DMS153 treated with DMSO at 0.1 percent for 48 hours (cell line): ENCODE results near the gene DISP2.

Source experiments
- DNase-seq: peaks from one replicate; lab custom pipeline; 2025; ENCODE audit not compliant: unreplicated experiment; lab: John Stamatoyannopoulos, UW

DISP2 gene

GRCh38 chr15:40361640-40362039 lies 3.6 kb downstream of the DISP2 start:
- DNase-seq, result no peak

DNA sequence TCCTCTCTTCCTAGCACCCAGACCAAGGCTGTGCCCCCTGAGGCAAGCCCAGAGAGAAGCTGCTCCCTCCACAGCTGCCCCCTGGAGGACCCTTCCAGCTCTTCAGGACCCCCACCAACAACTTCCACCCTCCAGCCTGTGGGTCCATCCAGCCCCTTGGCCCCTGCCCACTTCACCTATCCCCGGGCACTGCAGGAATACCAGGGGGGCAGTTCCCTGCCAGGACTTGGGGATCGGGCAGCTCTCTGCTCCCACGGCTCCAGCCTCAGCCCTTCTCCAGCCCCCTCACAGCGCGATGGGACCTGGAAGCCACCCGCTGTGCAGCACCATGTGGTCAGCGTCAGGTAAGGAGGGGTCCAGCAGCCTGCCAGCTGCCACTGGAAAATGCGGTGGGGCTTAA lies 5.6 kb downstream of the DISP2 start:
- DNase-seq, result no peak

- no peak for DNase-seq
Observed at GRCh38 chr15:40364251-40364650, 6.2 kb downstream of the DISP2 start.

DNA sequence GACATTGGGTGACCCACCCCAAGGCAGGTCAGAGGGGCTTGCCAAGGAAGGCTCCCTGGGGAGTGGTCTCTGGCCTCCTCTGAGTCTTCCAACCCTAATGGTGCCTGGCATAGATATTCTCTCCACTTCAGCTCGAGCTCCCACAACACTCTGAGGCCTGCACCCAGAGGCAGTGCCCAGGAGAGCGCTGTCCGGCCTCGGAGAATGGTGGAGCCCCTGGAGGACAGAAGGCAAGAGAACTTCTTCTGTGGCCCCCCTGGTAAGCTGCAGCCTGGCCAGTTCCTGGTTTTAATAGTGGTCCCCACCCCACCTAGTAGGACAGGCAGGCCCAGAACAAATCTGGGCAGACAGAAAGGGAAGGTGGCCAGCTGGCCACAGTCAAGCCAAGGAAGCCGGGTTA lies 7.0 kb downstream of the DISP2 start:
- DNase-seq, result no peak

GRCh38 chr15:40365624-40366456 lies 7.8 kb downstream of the DISP2 start:
- DNase-seq, result no peak

- DNase-seq, result no peak
Observed at GRCh38 chr15:40366457-40367370, 8.7 kb downstream of the DISP2 start.

- DNase-seq, result no peak
Observed at GRCh38 chr15:40367371-40367685, 9.3 kb downstream of the DISP2 start.

DNA sequence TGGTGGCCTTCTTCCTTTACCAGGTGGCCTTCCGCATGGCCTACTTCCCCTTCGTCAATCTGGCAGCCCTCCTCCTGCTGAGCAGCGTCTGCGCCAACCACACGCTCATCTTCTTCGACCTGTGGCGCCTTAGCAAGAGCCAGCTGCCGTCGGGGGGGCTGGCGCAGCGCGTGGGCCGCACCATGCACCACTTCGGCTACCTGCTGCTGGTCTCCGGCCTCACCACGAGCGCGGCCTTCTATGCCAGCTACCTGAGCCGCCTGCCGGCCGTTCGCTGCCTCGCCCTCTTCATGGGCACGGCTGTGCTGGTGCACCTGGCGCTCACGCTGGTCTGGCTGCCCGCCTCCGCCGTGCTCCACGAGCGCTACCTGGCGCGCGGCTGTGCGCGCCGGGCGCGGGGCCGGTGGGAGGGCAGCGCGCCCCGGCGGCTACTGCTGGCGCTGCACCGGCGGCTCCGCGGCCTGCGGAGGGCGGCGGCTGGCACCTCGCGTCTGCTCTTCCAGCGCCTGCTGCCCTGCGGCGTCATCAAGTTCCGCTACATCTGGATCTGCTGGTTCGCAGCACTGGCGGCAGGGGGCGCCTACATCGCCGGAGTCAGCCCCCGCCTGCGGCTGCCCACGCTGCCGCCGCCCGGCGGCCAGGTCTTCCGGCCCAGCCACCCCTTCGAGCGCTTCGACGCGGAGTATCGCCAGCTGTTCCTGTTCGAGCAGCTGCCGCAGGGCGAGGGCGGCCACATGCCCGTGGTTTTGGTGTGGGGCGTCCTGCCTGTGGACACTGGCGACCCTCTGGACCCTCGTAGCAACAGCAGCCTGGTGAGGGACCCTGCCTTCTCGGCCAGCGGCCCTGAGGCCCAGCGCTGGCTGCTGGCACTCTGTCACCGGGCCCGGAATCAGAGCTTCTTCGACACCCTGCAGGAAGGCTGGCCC lies 9.9 kb downstream of the DISP2 start:
- DNase-seq, result peak; percentile 64

DNA sequence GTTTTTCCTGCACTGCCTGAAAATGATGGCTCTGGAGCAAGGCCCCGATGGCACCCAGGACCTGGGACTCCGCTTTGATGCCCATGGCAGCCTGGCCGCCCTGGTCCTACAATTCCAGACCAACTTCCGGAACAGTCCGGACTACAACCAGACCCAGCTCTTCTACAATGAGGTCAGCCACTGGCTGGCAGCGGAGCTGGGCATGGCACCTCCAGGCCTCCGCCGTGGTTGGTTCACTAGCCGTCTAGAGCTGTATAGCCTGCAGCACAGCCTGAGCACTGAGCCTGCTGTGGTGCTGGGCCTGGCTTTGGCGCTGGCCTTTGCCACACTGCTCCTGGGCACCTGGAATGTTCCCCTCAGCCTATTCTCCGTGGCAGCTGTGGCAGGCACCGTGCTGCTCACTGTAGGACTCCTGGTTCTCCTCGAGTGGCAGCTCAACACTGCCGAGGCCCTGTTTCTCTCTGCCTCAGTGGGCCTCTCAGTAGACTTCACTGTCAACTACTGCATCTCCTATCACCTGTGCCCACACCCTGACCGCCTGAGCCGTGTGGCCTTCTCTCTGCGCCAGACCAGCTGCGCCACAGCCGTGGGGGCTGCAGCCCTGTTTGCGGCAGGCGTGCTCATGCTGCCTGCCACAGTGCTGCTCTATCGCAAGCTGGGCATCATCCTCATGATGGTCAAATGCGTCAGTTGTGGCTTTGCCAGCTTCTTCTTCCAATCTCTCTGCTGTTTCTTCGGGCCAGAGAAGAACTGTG lies 10.9 kb downstream of the DISP2 start:
- no peak for DNase-seq

- DNase-seq, result no peak
Observed at GRCh38 chr15:40369474-40369869, 11.5 kb downstream of the DISP2 start.

- DNase-seq, result no peak
Observed at GRCh38 chr15:40369971-40370370, 12.0 kb downstream of the DISP2 start.

DNA sequence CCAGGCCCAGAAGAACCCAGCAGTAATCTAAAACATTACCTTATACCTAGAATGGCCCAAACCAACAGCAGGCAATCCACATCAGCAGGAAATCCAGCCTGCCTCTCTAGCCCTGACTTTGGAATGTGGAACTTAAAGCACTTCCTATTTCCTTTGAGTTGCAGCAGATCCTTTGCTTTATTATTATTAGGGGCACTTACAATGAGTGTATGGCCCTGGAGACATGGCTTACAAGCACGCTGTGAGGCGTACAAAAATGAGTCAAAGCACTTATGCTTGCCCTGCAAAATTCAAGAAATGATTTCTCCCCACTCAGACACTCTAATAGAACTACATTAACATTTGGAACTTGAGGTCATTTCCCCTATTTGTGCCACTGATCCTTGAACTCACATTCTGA lies 15.0 kb downstream of the DISP2 start:
- no peak for DNase-seq

DNA sequence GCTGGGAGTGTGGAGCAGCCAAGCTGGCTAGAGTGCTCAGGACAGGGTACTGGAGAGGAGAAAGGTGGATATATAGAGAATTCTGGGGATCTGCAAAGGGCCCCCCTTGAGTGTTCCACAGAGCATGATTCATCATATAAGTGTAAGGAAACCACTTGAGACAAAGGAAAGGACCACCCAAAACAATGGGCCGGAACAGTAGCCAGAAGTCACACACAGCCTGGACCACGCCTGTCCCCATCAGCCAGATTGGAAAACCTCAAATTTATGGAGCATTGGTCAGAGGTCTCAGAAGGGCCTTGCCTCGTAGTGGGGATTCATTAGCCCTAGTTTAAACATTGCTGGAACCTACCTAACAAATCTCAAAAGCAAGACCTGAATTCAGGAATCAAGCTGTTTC lies 19.6 kb downstream of the DISP2 start:
- DNase-seq, result no peak

- no peak for DNase-seq
Observed at GRCh38 chr15:40379374-40379773, 21.4 kb downstream of the DISP2 start.

- DNase-seq, result no peak
Observed at GRCh38 chr15:40379853-40380252, 21.8 kb downstream of the DISP2 start.

DNA sequence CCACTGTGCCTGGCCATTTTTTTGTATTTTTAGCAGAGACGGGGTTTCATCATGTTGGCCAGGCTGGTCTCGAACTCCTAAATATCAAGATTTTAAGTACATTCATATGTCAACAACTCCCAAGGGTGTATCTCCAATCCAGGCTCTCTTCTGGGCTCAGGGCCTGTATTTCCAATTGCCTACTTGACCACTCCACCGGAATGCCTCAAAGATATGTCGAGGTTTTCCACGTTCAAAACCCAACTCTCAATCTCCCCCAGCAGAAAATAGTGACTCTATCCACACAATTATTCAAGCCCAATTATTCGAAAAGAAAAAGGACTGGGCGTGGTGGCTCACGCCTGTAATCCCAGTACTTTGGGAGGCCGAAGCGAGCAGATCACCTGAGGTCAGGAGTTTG lies 22.6 kb downstream of the DISP2 start:
- no peak for DNase-seq

DNA sequence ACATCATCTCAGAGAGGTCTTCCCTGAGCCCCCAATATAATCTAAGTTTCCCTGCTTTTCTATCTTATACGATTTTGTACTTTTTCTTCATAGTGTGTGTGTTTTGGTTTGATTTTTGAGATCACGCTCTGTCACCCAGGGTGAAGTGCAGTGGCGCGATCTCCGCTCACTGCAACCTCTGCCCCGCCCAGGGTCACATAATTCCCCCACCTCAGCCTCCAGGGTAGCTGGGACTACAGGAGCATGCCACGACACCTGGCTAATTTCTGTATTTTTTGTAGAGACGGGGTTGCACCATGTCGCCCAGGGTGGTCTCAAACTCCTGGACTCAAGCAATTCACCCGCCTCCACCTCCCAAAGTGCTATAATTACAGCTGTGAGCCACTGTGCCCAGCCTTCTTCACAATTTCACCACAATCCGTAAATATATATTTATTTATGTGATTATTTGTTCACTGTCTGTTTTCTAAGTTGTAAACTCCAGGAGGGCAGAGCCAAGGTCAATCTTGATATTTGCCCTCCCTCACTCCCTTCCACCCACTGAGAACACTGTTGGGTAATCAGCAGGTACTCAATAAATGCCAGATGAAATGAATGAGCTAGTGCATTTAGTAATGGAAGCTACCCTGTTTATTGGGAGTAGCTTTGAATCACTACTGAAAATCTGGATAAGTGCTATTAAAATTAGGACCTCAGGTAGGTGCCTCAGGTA lies 24.0 kb downstream of the DISP2 start:
- no peak for DNase-seq

GRCh38 chr15:40382580-40383456 lies 24.8 kb downstream of the DISP2 start, which contains the start of gene KNSTRN:
TSS of gene KNSTRN (plus strand) at chr15:40382721. CDS start at chr15:40382836, 115 bp downstream.
- DNase-seq, result peak; percentile 42

DNA sequence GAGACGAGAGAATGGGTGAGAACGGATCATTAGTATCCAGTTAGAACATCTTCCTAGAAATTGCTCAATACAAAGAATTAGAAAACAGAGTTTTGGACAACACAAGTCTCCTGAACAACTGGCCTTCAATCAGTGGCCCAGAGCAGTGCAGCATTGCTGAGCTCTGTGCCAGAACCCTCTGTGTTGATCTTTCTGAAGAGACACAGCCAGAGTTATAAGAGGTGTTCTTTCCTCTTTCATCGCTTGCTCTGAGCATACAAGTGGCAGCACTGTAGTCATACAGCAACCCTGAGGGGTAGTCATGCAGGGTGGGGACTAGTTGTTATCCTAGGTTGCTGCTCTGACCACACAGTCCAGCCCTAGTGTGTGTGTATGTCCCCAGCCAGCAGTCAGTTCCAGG lies 28.5 kb downstream of the DISP2 start:
- no peak for DNase-seq
